Sigmoid colon (tissue), 4 donors: Measurements from ENCODE around the gene MRPL38.

Source experiments
- EP300 ChIP-seq, 4 donors: sonication (generic); formaldehyde crosslinking; IDR thresholded peaks; one replicate each; pipeline ENCODE4 v1.6.1; 2017; ENCODE audit warnings: antibody characterized with exemption in 4 of 4
- POLR2A ChIP-seq, 2 donors: fragments of 450-650 bp; IDR thresholded peaks; one replicate each; pipeline ENCODE4 v1.6.1; 2016; ENCODE audit warnings: antibody characterized with exemption in 2 of 2, mild to moderate bottlenecking in 2 of 2, moderate library complexity in 2 of 2
- POLR2AphosphoS5 ChIP-seq, 4 donors: sonication (generic); formaldehyde crosslinking; IDR thresholded peaks; one replicate each; pipeline ENCODE4 v1.6.1; 2017; ENCODE audit warnings: antibody characterized with exemption in 4 of 4
- TF ChIP-seq, protein P1 (sequence below), 4 experiments: fragments of 450-650 bp in 3 of 4; fragments of 200-600 bp in 1 of 4; IDR thresholded peaks; one replicate each; pipeline ENCODE4 v1.5.1; 2016 to 2019; ENCODE audit warnings: antibody characterized with exemption in 4 of 4, mild to moderate bottlenecking in 3 of 4, moderate library complexity in 2 of 4

DNA sequence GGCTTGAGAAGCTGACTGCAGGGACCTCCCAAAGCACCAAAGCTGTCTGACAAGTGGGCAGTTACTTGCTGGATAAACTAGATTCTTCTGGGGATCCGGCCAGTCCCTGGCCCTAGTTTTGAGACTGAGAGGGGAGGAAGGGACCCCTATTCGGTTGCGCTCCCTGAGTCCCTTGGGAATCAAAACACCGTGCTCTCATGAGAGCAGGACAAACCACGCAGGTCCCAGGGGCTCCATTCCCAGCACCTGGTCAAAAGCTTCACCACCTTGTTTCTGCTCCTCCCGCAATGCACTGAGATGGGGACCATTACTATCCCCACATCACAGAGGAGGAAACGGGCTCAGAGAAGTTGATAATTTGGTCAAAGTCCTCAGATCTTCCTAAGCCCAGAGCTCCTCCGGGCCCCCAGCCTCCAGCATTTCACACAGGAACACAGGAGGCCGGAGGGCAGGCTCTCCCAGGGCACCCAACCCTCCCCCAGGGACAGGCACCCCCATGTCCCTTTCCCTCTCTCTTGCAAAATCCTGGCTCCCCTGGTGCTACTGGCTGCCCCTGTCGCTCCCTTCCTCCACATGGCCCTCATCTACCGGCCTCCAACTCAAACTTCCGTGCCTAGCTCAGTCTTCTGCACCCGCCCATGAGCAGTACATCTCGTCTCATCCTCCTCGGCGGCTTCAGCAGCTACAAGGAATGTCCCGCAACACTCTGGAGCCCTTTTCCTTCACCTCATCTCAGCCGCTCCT is 11.2 kb downstream of the MRPL38 start:
- TF ChIP-seq, protein P1, sequence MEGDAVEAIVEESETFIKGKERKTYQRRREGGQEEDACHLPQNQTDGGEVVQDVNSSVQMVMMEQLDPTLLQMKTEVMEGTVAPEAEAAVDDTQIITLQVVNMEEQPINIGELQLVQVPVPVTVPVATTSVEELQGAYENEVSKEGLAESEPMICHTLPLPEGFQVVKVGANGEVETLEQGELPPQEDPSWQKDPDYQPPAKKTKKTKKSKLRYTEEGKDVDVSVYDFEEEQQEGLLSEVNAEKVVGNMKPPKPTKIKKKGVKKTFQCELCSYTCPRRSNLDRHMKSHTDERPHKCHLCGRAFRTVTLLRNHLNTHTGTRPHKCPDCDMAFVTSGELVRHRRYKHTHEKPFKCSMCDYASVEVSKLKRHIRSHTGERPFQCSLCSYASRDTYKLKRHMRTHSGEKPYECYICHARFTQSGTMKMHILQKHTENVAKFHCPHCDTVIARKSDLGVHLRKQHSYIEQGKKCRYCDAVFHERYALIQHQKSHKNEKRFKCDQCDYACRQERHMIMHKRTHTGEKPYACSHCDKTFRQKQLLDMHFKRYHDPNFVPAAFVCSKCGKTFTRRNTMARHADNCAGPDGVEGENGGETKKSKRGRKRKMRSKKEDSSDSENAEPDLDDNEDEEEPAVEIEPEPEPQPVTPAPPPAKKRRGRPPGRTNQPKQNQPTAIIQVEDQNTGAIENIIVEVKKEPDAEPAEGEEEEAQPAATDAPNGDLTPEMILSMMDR (IDR thresholded peaks at IDR 0.05), result no peak
- TF ChIP-seq POLR2A (IDR thresholded peaks at IDR 0.05) (no peak), POLR2AphosphoS5 (IDR thresholded peaks at IDR 0.05) (no peak), EP300 (IDR thresholded peaks at IDR 0.05) (no peak)
